PC-3 (cell line): ENCODE measurements around the gene VWA8. TPM values are rescaled to one million over a fixed set of nuclear protein-coding genes. Genes with fewer than 3 reads are reported as not detected.
"Not testable (repeated sequence)": the region's sequence is repeated elsewhere in the genome, so short reads cannot be mapped to it uniquely, and the experiment has no call there.

Experiments used
- ATAC-seq: fragments of 200-7000 bp; cut with Tn5 transposase; 2 replicates; pipeline ENCODE4 v1.9.1; 2020; ENCODE audit warnings: mild to moderate bottlenecking, moderate library complexity
- BruUV-seq: library from RNA; stranded (reverse); fragments of 400-500 nt; replicated peaks from 2 replicates; lab custom pipeline; 2021; lab: Mats Ljungman, UMichigan
- CTCF ChIA-PET: fragments of 300-600 bp; sonication (Branson Sonifier 250); formaldehyde crosslinking; loops from one replicate; lab custom pipeline; 2022; ENCODE audit warnings: antibody characterized with exemption; lab: Charles Lee
- POLR2A ChIA-PET: fragments of 300-600 bp; sonication (Branson Sonifier 250); formaldehyde crosslinking; loops from one replicate; lab custom pipeline; 2022; ENCODE audit warnings: antibody characterized with exemption; ENCODE audit not compliant: unreplicated experiment; lab: Charles Lee
- DNase-seq: peaks from one replicate; pipeline ENCODE4 v3.0.0-alpha.2; 2015
- H2AFZ ChIP-seq: fragments of 300-600 bp; sonication (generic); 2 replicates; pipeline ENCODE4 v1.6.0; 2016; ENCODE audit warnings: antibody characterized with exemption, low read length
- H3F3A ChIP-seq: fragments of 300-600 bp; sonication (generic); one replicate; pipeline ENCODE4 v1.6.0; 2017; ENCODE audit warnings: antibody characterized with exemption, low read length, control low read depth, mild to moderate bottlenecking; ENCODE audit not compliant: unreplicated experiment
- H3K27ac ChIP-seq: fragments of 300-600 bp; sonication (generic); 2 replicates; pipeline ENCODE4 v1.5.1; 2016; ENCODE audit warnings: mild to moderate bottlenecking, low read length
- H3K27me3 ChIP-seq: fragments of 300-600 bp; sonication (generic); 2 replicates; pipeline ENCODE4 v1.6.1; 2016; ENCODE audit warnings: low read length, mixed read lengths
- H3K36me3 ChIP-seq: fragments of 300-600 bp; sonication (generic); 2 replicates; pipeline ENCODE4 v1.6.1; 2016; ENCODE audit warnings: low read depth, mixed run types, low read length, mixed read lengths
- H3K4me1 ChIP-seq: fragments of 300-600 bp; sonication (generic); 2 replicates; pipeline ENCODE4 v1.5.1; 2016; ENCODE audit warnings: low read length; ENCODE audit not compliant: insufficient read depth
- H3K4me2 ChIP-seq: fragments of 300-600 bp; sonication (generic); 2 replicates; pipeline ENCODE4 v1.6.0; 2016; ENCODE audit warnings: low read length
- H3K4me3 ChIP-seq: fragments of 300-600 bp; sonication (generic); 2 replicates; pipeline ENCODE4 v1.5.1; 2016; ENCODE audit warnings: mild to moderate bottlenecking, low read length, mixed read lengths
- H3K79me2 ChIP-seq: fragments of 300-600 bp; sonication (generic); 2 replicates; pipeline ENCODE4 v1.6.1; 2017; ENCODE audit warnings: low read length, mixed read lengths
- H3K9ac ChIP-seq: fragments of 300-600 bp; sonication (generic); 2 replicates; pipeline ENCODE4 v1.6.0; 2016; ENCODE audit warnings: mild to moderate bottlenecking, low read length
- H3K9me2 ChIP-seq: fragments of 300-600 bp; sonication (generic); replicated peaks from 2 replicates; pipeline ENCODE4 v1.6.1; 2016; ENCODE audit warnings: mixed run types, low read length, mixed read lengths
- H3K9me3 ChIP-seq: fragments of 300-600 bp; sonication (generic); 2 replicates; pipeline ENCODE4 v1.6.1; 2016; ENCODE audit warnings: low read length, mixed read lengths
- H4K20me1 ChIP-seq: fragments of 300-600 bp; sonication (generic); 2 replicates; pipeline ENCODE4 v1.6.1; 2016; ENCODE audit warnings: low read length, mixed read lengths
- CTCF ChIP-seq: fragments of 300-600 bp; sonication (generic); conservative IDR thresholded peaks from 2 replicates; pipeline ENCODE4 v1.5.1; 2017; ENCODE audit warnings: antibody characterized with exemption, low read depth, mild to moderate bottlenecking, low read length
- EZH2 ChIP-seq: fragments of 300-600 bp; sonication (generic); IDR thresholded peaks from one replicate; pipeline ENCODE4 v1.6.1; 2017; ENCODE audit warnings: antibody characterized with exemption, mild to moderate bottlenecking, low read length; ENCODE audit not compliant: unreplicated experiment
- EZH2phosphoT487 ChIP-seq: fragments of 300-600 bp; sonication (generic); IDR thresholded peaks from 2 replicates; pipeline ENCODE4 v1.6.1; 2018; ENCODE audit warnings: mild to moderate bottlenecking, antibody characterized with exemption, low read length, borderline replicate concordance
- intact Hi-C: fragments of 100-400 bp; cut with micrococcal nuclease; formaldehyde crosslinking; loops from 2 replicates; pipeline ENCODE4 v1.9.0; 2023
- total RNA-seq: library from RNA; depleted of rRNA; stranded (reverse); fragments of >200 nt; gene quantifications from 2 replicates; pipeline ENCODE4 v1.2.3, GENCODE V29; 2014

VWA8 gene
- total RNA-seq, 1 experiment from 2014 or later: 10.0 TPM

- Histone ChIP-seq H3K4me1 (no peaks in the 10 kb centered on the region), H3K27ac (no peak overlapping the region), H3K9me2 (no peaks in the 10 kb centered on the region), H3K4me2 (no peak overlapping the region), H3K9ac (no peak overlapping the region), H4K20me1 (no peaks in the 10 kb centered on the region), H3K79me2 (peaks cover 11% of the 10 kb centered on the region; the same call in 1 of the 2 replicates), H3K4me3 (no peak overlapping the region), H3K9me3 (no peaks in the 10 kb centered on the region), H3F3A (peaks cover 7% of the 10 kb centered on the region), H3K27me3 (no peaks in the 10 kb centered on the region), H2AFZ (no peak overlapping the region), H3K36me3 (0 out of 2 replicates have a peak, but pooled peaks cover 6% of the 10 kb centered on the region)
- intact Hi-C loops: loop anchor here (5.0 to 10.0 kb wide), 3 partner anchors 118 to 308 kb away; no protein-coding TSS in a partner anchor
- TF ChIP-seq CTCF (no peak), EZH2 (no peak), EZH2phosphoT487 (no peak)
- ChIA-PET POLR2A (no interaction called here), CTCF (no interaction called here)
- no TSS peak for BruUV-seq
- DNase-seq (no peak), ATAC-seq (no peak)
These were observed 51.4 kb downstream of the VWA8 start for GRCh38 chr13:41909506-41909905.

GRCh38 chr13:41905600-41906254 lies 55.2 kb downstream of the VWA8 start:
- Histone ChIP-seq H3K27ac (no peak overlapping the region), H3K4me1 (no peaks in the 10 kb centered on the region), H3K9me2 (no peaks in the 10 kb centered on the region), H3F3A (peaks cover 7% of the 10 kb centered on the region), H3K4me3 (no peak overlapping the region), H3K27me3 (no peaks in the 10 kb centered on the region), H3K36me3 (0 out of 2 replicates have a peak, but pooled peaks cover 6% of the 10 kb centered on the region), H3K9ac (no peak overlapping the region), H3K79me2 (no peaks in the 10 kb centered on the region), H3K4me2 (no peak overlapping the region), H2AFZ (no peak overlapping the region), H3K9me3 (no peaks in the 10 kb centered on the region), H4K20me1 (no peaks in the 10 kb centered on the region)
- ChIA-PET CTCF (no interaction called here), POLR2A (no interaction called here)
- TF ChIP-seq EZH2phosphoT487 (no peak), EZH2 (no peak), CTCF (peak; percentile 72)
- peak; percentile 54 for DNase-seq
- ATAC-seq: peak; percentile 85
- BruUV-seq: no TSS peak
- intact Hi-C loops: loop anchor here (1.0 to 10.0 kb wide), 5 partner anchors 122 to 312 kb away; no protein-coding TSS in a partner anchor

- Histone ChIP-seq H3K4me3 (no peak overlapping the region), H3K27me3 (no peaks in the 10 kb centered on the region), H3K9me3 (no peaks in the 10 kb centered on the region), H3K36me3 (no peaks in the 10 kb centered on the region), H3K4me1 (no peaks in the 10 kb centered on the region), H3K9ac (no peak overlapping the region), H3K27ac (no peak overlapping the region), H3K9me2 (no peaks in the 10 kb centered on the region), H2AFZ (no peak overlapping the region), H4K20me1 (no peaks in the 10 kb centered on the region), H3K4me2 (no peak overlapping the region), H3F3A (no peaks in the 10 kb centered on the region), H3K79me2 (no peaks in the 10 kb centered on the region)
- no TSS peak for BruUV-seq
- ChIA-PET POLR2A (no interaction called here), CTCF (no interaction called here)
- peak; percentile 4 for DNase-seq
- TF ChIP-seq EZH2phosphoT487 (no peak), EZH2 (no peak), CTCF (no peak)
- ATAC-seq: no peak
- intact Hi-C loops: loop anchor here (10.0 kb wide), 1 partner anchor 236 kb away; no protein-coding TSS in a partner anchor
These were observed 60.0 kb downstream of the VWA8 start for GRCh38 chr13:41900918-41901317.

- H3K27me3 ChIP-seq, H3K4me2 ChIP-seq, H4K20me1 ChIP-seq, BruUV-seq, H3K4me1 ChIP-seq, H3K9me3 ChIP-seq, H2AFZ ChIP-seq, H3K9ac ChIP-seq, H3K9me2 ChIP-seq, H3F3A ChIP-seq, ATAC-seq, H3K27ac ChIP-seq, H3K79me2 ChIP-seq, CTCF ChIA-PET, DNase-seq, intact Hi-C loops, H3K4me3 ChIP-seq, POLR2A ChIA-PET, H3K36me3 ChIP-seq: not testable (repeated sequence)
These were observed 62.5 kb downstream of the VWA8 start for GRCh38 chr13:41898411-41898810.
